GM10248 (cell line): Measurements from ENCODE around the gene TRNP1.

Experiments used
- CTCF ChIA-PET: fragments of 300-600 bp; sonication (Branson Sonifier 250); formaldehyde crosslinking; extraction: SDS; loops from one replicate; lab custom pipeline; 2021; ENCODE audit warnings: antibody characterized with exemption; lab: Yijun Ruan, JAX
- POLR2A ChIA-PET: fragments of 350-650 bp; sonication (Branson Sonifier 250); formaldehyde crosslinking; extraction: SDS; loops from one replicate; lab custom pipeline; 2020; ENCODE audit warnings: antibody characterized with exemption; lab: Yijun Ruan, JAX
- DNase-seq: peaks from one replicate; pipeline ENCODE4 v3.0.0; 2012; ENCODE audit errors: extremely low spot score
- CTCF ChIP-seq: IDR thresholded peaks from 2 replicates; pipeline ENCODE4 v1.5.1; 2012; ENCODE audit warnings: mild to moderate bottlenecking, low read depth; ENCODE audit errors: extremely low read depth, missing control alignments, control extremely low read depth

Gene TRNP1

GRCh38 chr1:27015260-27015659 is 21.8 kb downstream of the TRNP1 start:
- ChIA-PET CTCF (interaction anchor here (1.0 to 1.8 kb wide), 2 partner anchors 9 to 18 kb away, joined by 3 to 6 read pairs; no protein-coding TSS in a partner anchor), POLR2A (no interaction called here)
- DNase-seq, result peak; percentile 48
- TF ChIP-seq CTCF, result no peak

DNA sequence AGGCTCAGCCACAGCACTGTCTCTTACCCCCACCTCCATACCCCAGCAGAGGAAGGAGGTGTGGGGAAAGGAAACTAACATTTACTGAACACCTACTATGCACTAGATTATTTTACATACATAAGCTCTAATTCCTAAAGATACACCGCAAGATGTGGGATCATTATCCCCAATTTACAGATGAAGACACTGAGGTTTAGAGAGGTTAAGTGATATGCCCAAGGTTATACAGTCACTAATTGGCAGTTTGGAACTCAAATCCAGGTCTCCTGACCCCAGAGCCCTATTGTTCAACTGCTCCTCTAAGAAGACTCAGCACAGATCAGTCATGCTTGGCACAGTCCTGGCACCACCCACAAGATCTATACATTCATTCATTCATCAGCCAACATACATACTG is 22.9 kb downstream of the TRNP1 start:
- TF ChIP-seq CTCF, result no peak
- no peak for DNase-seq
- CTCF ChIA-PET, result interaction anchor here (1.8 kb wide), 1 partner anchor 19 kb away, joined by 6 read pairs; no protein-coding TSS in a partner anchor
- POLR2A ChIA-PET, result interaction anchor here (0.7 kb wide), 1 partner anchor 162 kb away, joined by 3 read pairs; no protein-coding TSS in a partner anchor

DNA sequence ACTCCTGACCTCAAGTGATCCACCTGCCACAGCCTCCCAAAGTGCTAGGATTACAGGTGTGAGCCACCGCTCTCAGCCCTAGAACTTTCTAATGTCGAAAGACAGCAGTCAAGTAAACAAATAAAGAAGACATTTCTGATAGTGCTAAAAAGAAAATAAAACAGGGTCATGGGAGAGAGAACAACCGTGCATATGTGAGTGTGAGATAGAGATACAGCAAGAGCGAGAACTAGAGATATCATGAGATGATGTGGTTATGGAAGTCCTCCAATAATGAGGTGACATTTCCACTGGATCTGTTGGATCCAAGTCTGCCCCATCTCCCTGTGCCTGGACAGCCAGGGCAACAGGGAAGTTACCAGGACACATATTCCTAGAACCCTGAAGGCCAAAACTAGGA is 23.7 kb downstream of the TRNP1 start:
- no peak for TF ChIP-seq CTCF
- ChIA-PET POLR2A (interaction anchor here (0.6 kb wide), 1 partner anchor 21 kb away, joined by 3 read pairs; no protein-coding TSS in a partner anchor), CTCF (interaction anchor here (1.2 kb wide), 2 partner anchors 81 to 85 kb away, joined by 3 read pairs; no protein-coding TSS in a partner anchor)
- DNase-seq, result no peak

GRCh38 chr1:27018316-27018715 is 24.8 kb downstream of the TRNP1 start:
- ChIA-PET CTCF (interaction anchor here (0.9 to 2.8 kb wide), 8 partner anchors 15 to 278 kb away, joined by 3 to 9 read pairs (median 3); no protein-coding TSS in a partner anchor), POLR2A (no interaction called here)
- DNase-seq, result no peak
- TF ChIP-seq CTCF, result no peak

- DNase-seq, result no peak
- CTCF ChIA-PET, result interaction anchor here (1.1 to 1.5 kb wide), 4 partner anchors 23 to 262 kb away, joined by 3 to 8 read pairs (median 5); no protein-coding TSS in a partner anchor
- TF ChIP-seq CTCF, result no peak
- POLR2A ChIA-PET, result no interaction called here
Observed at GRCh38 chr1:27021354-27022031, 28.0 kb downstream of the TRNP1 start.

GRCh38 chr1:27025718-27026117 is 32.2 kb downstream of the TRNP1 start:
- POLR2A ChIA-PET, result no interaction called here
- CTCF ChIA-PET, result interaction anchor here (1.1 to 6.5 kb wide), 3 partner anchors 15 to 29 kb away, joined by 3 to 37 read pairs (median 4); no protein-coding TSS in a partner anchor
- no peak for DNase-seq
- TF ChIP-seq CTCF, result no peak
